ENCODE results near the gene CHFR. TPM values are rescaled to one million over a fixed set of nuclear protein-coding genes. Genes with fewer than 3 reads are reported as not detected.

Gene CHFR
- total and polyA plus RNA-seq, 4 donors = 7.0 to 23.4 (median 14.6) TPM

DNA sequence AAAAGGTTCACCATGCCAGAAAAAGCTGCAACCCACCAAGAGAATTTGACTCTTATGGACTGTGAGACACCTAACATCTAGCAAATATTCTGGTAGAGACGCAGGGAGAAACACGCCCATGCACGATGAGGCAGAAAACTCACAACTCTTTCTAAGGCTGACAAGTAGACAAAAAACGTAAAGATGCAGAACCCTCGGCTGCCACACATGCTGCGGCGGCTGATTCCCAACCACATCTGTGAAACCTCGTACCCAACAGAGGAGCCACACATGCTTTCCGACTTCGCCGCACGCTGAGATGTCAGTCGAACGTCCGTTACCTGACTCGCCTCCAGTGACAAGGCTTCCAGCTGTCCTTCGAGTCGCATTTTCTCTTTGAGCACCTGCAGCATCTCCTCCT is 80.5 kb downstream of the CHFR start (continued):
- TF ChIP-seq, protein P1, sequence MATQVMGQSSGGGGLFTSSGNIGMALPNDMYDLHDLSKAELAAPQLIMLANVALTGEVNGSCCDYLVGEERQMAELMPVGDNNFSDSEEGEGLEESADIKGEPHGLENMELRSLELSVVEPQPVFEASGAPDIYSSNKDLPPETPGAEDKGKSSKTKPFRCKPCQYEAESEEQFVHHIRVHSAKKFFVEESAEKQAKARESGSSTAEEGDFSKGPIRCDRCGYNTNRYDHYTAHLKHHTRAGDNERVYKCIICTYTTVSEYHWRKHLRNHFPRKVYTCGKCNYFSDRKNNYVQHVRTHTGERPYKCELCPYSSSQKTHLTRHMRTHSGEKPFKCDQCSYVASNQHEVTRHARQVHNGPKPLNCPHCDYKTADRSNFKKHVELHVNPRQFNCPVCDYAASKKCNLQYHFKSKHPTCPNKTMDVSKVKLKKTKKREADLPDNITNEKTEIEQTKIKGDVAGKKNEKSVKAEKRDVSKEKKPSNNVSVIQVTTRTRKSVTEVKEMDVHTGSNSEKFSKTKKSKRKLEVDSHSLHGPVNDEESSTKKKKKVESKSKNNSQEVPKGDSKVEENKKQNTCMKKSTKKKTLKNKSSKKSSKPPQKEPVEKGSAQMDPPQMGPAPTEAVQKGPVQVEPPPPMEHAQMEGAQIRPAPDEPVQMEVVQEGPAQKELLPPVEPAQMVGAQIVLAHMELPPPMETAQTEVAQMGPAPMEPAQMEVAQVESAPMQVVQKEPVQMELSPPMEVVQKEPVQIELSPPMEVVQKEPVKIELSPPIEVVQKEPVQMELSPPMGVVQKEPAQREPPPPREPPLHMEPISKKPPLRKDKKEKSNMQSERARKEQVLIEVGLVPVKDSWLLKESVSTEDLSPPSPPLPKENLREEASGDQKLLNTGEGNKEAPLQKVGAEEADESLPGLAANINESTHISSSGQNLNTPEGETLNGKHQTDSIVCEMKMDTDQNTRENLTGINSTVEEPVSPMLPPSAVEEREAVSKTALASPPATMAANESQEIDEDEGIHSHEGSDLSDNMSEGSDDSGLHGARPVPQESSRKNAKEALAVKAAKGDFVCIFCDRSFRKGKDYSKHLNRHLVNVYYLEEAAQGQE (IDR thresholded peaks at IDR 0.05) = no peak

DNA sequence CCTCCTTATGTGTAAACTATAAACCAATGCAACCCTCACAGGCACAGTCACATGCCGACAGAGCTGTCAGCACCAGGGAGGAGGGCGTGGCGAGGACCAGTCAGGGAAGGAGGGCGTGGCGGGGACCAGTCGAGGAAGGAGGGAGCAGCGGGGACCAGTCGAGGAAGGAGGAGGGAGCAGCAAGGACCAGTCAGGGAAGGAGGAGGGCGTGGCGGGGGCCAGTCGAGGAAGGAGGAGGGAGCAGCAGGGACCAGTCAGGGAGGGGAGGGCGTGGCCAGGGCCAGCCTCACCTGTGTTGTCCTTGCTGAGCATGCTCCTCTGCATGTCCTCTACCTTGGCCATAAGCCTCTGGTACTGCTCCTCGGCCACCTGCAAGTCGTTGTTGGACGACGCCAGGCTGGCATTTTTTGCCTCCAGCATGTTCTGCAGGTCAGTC is 83.0 kb downstream of the CHFR start:
- Histone ChIP-seq H3K4me3 (ENCODE audit: low read depth in 1 of 3, low read length in 3 of 3) (no peak overlapping the region), H3K9ac (ENCODE audit: low read depth in 1 of 2, low read length in 2 of 2) (no peak overlapping the region), H3K27me3 (ENCODE audit: control insufficient read depth in 4 of 4, insufficient read depth in 4 of 4, low read length in 3 of 4) (no peaks in the 10 kb centered on the region), H3K9me3 (ENCODE audit: control insufficient read depth in 4 of 4, low read length in 3 of 4) (no peaks in the 10 kb centered on the region), H3K27ac (ENCODE audit: low read depth in 1 of 2, low read length in 2 of 2) (no peak overlapping the region), H3K36me3 (ENCODE audit: control insufficient read depth in 4 of 4, insufficient read depth in 3 of 4, low read depth in 1 of 4, low read length in 3 of 4) (peaks cover 19 to 79% (median 46%) of the 10 kb centered on the region in 4 donors), H3K4me1 (ENCODE audit: control insufficient read depth in 4 of 4, insufficient read depth in 4 of 4, low read length in 3 of 4) (no peaks in the 10 kb centered on the region)
- WGBS = 83% methylated on average over 16 of the region's 16 CpGs
- no peak for TF ChIP-seq JUND (IDR thresholded peaks at IDR 0.05)
- DNase-seq (ENCODE audit: low spot score) = no peak

DNA sequence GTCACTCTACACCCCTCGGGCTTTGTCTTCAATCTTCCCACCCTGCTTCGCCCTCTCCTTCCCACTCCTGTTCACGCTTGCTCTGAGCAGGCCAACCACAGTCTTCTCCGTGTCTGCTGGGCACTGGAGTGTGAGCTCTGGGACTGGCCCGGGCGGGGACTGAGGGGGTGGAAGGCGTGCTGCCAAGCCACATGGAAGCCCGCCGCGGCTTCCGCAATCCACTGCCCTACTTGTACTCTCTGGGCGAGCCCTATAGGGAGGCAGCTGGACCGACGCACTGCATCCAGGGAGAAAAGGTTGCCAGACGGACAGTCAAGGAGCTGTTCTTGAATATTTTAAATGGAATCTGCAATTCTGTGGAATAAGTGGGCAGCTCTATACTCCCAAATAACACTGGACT is 83.5 kb downstream of the CHFR start:
- no peak overlapping the region for H3K4me3 ChIP-seq (ENCODE audit: low read depth in 1 of 3, low read length in 3 of 3)
- peaks cover 21 to 85% (median 51%) of the 10 kb centered on the region in 4 donors for H3K36me3 ChIP-seq (ENCODE audit: control insufficient read depth in 4 of 4, insufficient read depth in 3 of 4, low read depth in 1 of 4, low read length in 3 of 4)
- no peaks in the 10 kb centered on the region for H3K4me1 ChIP-seq (ENCODE audit: control insufficient read depth in 4 of 4, insufficient read depth in 4 of 4, low read length in 3 of 4)
- no peak overlapping the region for H3K27ac ChIP-seq (ENCODE audit: low read depth in 1 of 2, low read length in 2 of 2)
- TF ChIP-seq, protein P2, sequence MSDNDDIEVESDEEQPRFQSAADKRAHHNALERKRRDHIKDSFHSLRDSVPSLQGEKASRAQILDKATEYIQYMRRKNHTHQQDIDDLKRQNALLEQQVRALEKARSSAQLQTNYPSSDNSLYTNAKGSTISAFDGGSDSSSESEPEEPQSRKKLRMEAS (IDR thresholded peaks at IDR 0.05) = no peak
- TF ChIP-seq, protein P3, sequence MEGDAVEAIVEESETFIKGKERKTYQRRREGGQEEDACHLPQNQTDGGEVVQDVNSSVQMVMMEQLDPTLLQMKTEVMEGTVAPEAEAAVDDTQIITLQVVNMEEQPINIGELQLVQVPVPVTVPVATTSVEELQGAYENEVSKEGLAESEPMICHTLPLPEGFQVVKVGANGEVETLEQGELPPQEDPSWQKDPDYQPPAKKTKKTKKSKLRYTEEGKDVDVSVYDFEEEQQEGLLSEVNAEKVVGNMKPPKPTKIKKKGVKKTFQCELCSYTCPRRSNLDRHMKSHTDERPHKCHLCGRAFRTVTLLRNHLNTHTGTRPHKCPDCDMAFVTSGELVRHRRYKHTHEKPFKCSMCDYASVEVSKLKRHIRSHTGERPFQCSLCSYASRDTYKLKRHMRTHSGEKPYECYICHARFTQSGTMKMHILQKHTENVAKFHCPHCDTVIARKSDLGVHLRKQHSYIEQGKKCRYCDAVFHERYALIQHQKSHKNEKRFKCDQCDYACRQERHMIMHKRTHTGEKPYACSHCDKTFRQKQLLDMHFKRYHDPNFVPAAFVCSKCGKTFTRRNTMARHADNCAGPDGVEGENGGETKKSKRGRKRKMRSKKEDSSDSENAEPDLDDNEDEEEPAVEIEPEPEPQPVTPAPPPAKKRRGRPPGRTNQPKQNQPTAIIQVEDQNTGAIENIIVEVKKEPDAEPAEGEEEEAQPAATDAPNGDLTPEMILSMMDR (IDR thresholded peaks at IDR 0.05; ENCODE audit: low read depth, low read length, missing input control) = no peak
- TF ChIP-seq TAF1 (conservative IDR thresholded peaks at IDR 0.05) = no peak
- TF ChIP-seq, protein P4, sequence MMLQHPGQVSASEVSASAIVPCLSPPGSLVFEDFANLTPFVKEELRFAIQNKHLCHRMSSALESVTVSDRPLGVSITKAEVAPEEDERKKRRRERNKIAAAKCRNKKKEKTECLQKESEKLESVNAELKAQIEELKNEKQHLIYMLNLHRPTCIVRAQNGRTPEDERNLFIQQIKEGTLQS (IDR thresholded peaks at IDR 0.05) = no peak
- no peak for TF ChIP-seq HNF4G (IDR thresholded peaks at IDR 0.05)
- TF ChIP-seq EGR1 (IDR thresholded peaks at IDR 0.05; ENCODE audit: low read depth in 2 of 2) = no peak
- no peak for TF ChIP-seq JUND (IDR thresholded peaks at IDR 0.05)
- no peak for TF ChIP-seq YY1 (IDR thresholded peaks at IDR 0.05)
- TF ChIP-seq RAD21 (IDR thresholded peaks at IDR 0.05) = no peak
- TF ChIP-seq FOXA1 (IDR thresholded peaks at IDR 0.05) = no peak
- TF ChIP-seq, protein P1 (IDR thresholded peaks at IDR 0.05) = no peak
- TF ChIP-seq, protein P5, sequence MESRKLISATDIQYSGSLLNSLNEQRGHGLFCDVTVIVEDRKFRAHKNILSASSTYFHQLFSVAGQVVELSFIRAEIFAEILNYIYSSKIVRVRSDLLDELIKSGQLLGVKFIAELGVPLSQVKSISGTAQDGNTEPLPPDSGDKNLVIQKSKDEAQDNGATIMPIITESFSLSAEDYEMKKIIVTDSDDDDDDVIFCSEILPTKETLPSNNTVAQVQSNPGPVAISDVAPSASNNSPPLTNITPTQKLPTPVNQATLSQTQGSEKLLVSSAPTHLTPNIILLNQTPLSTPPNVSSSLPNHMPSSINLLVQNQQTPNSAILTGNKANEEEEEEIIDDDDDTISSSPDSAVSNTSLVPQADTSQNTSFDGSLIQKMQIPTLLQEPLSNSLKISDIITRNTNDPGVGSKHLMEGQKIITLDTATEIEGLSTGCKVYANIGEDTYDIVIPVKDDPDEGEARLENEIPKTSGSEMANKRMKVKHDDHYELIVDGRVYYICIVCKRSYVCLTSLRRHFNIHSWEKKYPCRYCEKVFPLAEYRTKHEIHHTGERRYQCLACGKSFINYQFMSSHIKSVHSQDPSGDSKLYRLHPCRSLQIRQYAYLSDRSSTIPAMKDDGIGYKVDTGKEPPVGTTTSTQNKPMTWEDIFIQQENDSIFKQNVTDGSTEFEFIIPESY (IDR thresholded peaks at IDR 0.05) = no peak
- TF ChIP-seq SP1 (IDR thresholded peaks at IDR 0.05) = no peak
- TF ChIP-seq GABPA (IDR thresholded peaks at IDR 0.05 in 1 of 2, conservative IDR thresholded peaks at IDR 0.05 in 1 of 2) = no peak
- no peak for TF ChIP-seq FOXA2 (IDR thresholded peaks at IDR 0.05)
- no peak for TF ChIP-seq RXRA (IDR thresholded peaks at IDR 0.05)
- no peak for TF ChIP-seq HNF4A (conservative IDR thresholded peaks at IDR 0.05)
- no peaks in the 10 kb centered on the region for H3K9me3 ChIP-seq (ENCODE audit: control insufficient read depth in 4 of 4, low read length in 3 of 4)
- no peaks in the 10 kb centered on the region for H3K27me3 ChIP-seq (ENCODE audit: control insufficient read depth in 4 of 4, insufficient read depth in 4 of 4, low read length in 3 of 4)
- no peak overlapping the region for H3K9ac ChIP-seq (ENCODE audit: low read depth in 1 of 2, low read length in 2 of 2)
- no peak for DNase-seq (ENCODE audit: low spot score)
- 95% methylated on average over 15 of the region's 15 CpGs for WGBS
